Vagina (tissue), 2 donors: Measurements from ENCODE around the gene GHDC.

Experiments used
- POLR2A ChIP-seq, 2 donors: fragments of 450-650 bp; IDR thresholded peaks; one replicate each; pipeline ENCODE4 v1.6.1; 2017; ENCODE audit warnings: antibody characterized with exemption in 2 of 2, mild to moderate bottlenecking in 2 of 2, moderate library complexity in 2 of 2
- TF ChIP-seq, protein P1 (sequence below), 3 experiments: fragments of 450-650 bp in 2 of 3; fragments of 200-600 bp in 1 of 3; sonication (generic) in 1 of 3; IDR thresholded peaks; one replicate each; pipeline ENCODE4 v1.5.1; 2017 to 2019; ENCODE audit warnings: antibody characterized with exemption in 3 of 3, mild to moderate bottlenecking in 2 of 3, moderate library complexity in 2 of 3

DNA sequence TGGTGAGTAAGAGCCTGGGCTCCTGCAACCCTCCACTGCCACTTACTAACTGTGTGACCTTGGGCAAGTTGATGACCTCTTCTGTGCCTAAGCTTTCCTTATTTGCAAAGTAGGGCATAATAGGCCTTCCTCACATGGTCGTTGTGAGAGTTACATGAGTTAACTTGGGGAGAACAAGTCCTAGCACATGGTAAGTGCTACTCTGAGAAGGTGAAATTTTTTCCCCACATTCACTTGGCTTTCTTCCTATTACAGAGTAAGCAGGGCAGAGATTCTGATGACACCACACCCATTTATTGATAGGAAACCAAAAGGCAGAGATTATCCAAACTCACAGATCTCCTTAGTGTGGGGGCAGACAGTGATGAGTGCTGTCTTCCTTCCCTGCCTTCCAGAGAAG, 15.0 kb downstream of the GHDC start:
- TF ChIP-seq, protein P1, sequence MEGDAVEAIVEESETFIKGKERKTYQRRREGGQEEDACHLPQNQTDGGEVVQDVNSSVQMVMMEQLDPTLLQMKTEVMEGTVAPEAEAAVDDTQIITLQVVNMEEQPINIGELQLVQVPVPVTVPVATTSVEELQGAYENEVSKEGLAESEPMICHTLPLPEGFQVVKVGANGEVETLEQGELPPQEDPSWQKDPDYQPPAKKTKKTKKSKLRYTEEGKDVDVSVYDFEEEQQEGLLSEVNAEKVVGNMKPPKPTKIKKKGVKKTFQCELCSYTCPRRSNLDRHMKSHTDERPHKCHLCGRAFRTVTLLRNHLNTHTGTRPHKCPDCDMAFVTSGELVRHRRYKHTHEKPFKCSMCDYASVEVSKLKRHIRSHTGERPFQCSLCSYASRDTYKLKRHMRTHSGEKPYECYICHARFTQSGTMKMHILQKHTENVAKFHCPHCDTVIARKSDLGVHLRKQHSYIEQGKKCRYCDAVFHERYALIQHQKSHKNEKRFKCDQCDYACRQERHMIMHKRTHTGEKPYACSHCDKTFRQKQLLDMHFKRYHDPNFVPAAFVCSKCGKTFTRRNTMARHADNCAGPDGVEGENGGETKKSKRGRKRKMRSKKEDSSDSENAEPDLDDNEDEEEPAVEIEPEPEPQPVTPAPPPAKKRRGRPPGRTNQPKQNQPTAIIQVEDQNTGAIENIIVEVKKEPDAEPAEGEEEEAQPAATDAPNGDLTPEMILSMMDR (IDR thresholded peaks at IDR 0.05) = no peak
- no peak for TF ChIP-seq POLR2A (IDR thresholded peaks at IDR 0.05)
